Measurements from ENCODE around the gene SLC27A1. TPM values are rescaled to one million over a fixed set of nuclear protein-coding genes. Genes with fewer than 3 reads are reported as not detected.
"Not testable (repeated sequence)": the region's sequence is repeated elsewhere in the genome, so short reads cannot be mapped to it uniquely, and the experiment has no call there.

The SLC27A1 gene
- polyA plus RNA-seq, 12 donors, result 9.5 to 25.9 (median 16.4) TPM; not detected in 1

DNA sequence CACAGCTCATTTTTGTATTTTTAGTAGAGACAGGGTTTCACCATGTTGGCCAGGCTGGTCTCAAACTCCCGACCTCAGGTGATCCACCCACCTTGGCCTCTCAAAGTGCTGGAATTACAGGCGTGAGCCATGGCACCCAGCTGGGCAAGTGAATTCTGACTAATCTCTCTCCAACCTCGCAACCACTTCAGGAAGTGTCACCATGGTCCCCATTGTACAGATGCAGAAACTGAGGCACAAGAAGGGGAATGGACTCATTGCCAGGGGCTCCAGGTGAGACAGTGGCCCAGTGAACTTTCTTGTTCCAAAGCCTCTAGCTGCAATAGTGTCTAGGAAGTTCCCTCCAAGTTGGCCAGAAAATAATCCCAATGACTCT lies 38.2 kb downstream of the SLC27A1 start:
- DNase-seq, result not testable (repeated sequence)

DNA sequence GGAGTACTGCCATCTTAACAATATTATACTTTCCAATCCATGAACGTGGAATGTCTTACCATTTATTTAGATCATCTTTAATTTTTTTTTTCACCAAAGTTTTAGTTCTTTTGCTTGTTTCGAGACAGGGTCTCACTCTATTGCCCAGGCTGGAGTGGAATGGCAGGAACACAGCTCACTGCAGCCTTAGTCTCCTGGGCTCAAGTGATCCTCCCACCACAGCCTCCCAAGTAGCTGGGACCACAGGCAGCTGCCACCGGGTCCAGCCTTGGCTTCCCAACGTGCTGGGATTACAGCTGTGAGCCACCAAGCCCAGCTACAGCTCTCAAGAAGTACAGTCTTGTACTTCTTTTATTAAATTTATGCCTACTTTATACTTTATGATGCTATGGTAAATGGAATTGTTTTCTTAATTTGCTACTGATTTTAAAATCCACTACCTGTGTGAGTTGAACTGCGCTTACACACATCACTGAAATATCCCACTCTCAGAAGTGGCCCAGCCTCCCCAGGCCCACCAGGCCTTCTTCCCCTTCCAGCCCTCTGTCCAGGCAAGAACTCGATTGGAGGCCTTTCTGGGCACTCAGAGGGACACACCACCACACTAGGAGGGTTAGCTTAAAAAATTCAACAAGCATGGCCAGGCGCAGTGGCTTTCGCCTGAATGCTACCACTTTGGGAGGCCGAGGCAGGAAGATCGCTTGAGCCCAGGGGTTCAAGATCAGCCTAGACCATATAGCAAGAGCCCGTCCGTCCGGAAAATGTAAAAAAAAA lies 40.1 kb downstream of the SLC27A1 start:
- DNase-seq, result no peak

DNA sequence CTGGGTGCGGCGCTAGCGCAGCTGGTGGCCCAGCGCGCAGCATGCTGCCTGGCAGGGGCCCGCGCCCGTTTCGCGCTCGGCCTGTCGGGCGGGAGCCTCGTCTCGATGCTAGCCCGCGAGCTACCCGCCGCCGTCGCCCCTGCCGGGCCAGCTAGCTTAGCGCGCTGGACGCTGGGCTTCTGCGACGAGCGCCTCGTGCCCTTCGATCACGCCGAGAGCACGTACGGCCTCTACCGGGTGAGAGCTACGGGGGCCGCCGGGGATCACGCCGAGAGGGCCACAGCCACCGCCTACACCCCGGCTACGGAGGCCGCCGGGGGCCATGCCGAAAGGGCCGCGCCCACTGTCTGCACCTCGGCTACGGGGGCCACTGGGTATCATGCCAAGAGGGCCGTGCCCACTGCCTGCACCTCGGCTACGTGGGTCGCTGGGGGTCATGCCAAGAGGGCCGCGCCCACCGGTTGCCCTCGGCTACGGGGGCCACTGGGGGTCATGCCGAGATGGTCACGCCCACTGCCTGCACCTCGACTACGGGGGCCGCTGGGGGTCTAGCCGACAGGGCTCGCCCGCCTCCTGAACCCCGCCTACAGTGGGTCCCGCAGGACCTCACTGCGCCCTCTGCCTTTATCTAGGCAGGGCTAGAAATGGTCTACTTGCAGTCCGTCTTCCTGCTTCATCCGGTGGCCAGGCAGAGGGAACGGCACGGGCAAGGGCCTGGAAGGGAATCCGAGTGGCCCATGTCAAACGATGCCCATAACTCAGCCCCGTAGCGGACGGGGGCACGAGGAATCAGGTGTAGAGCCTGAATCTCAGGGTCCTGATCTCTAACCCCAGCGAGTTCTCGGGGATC lies 41.6 kb downstream of the SLC27A1 start:
- DNase-seq, result peak; percentile 85

DNA sequence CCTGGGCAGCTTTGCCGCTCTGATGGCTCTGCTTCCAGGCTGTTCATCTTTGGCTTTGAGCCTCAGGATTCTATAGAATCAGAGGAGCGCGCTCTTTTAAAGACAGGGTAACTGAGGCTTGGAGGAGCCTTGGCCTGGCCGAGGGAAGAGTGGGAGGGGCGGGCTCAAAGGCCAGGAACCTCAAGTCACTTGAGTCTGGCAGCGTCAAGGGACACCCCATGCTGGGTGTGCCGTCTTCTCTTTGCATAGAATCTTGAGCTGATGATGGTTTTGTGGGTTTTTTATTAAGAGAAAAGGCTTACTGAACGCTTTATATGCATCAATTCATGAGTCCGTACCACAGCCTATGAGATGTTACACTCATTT lies 42.2 kb downstream of the SLC27A1 start:
- no peak for DNase-seq

DNA sequence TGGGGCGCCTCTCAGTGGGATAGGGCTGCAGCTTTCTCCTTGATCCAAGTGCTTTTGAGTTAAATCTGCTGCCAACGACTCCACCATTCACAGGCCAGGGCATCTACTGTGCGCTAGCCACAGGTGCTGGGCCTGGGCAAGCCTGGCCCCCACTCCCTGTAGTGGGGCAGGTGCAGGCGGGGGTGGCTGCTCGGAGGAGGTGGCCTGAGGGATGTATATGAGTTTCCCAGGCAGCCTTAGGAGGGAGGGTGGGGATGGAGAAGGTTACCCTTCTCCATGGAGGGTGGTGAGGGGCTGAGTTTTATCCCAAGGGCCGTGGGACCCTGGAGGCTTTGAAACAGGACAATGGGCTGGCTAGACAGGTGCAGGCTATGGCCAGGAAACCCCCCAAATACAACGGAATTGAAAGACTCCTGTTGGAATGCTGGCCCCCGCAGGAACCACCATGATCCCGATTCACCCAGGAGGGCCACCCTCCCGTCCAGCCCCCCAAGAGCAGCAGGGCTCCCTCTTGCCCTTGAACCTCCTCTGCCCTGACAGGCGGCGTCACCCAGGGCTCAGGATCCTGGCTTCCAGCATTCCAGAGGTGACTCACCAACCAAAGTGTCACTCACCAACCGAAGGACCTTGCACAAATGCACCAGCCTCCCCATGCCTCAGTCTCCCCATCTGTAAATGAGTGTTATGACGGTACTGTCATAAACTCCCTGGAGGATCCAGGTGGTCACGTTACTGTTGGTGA lies 45.3 kb downstream of the SLC27A1 start:
- DNase-seq, result no peak

DNA sequence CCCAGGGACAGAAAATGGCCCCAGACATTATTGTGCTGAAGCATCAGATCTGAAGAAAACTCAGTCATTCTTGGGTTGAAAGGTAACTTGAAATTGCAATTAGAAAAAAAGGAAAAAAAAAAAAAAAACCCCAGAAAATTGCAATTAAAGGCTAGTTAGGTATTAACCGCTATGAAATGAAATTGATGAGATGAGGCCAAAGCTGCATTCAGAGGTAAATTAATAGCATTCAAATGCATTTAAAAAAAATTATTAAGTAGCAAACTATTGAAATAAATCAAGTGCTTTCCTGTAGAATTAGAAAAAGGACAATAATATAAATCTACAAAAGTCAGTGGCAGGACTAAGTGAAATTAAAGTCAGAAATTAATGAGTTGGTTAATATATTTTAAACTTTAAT lies 47.6 kb downstream of the SLC27A1 start:
- DNase-seq, result no peak

DNA sequence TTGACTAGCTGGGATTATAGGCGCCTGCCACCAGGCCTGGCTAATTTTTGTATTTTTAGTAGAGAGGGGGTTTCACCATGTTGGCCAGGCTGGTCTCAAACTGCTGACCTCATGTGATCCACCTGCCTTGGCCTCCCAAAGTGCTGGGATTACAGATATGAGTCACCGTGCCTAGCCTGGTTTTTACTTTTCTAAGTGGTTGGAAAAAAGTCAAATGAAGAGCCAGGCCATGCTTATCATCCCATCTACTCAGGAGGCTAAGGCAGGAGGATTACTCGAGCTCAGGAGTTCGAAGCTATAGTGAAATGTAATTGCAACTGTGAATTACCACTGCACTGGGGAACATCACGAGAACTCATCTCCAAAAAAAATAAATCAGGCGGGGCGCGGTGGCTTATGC lies 48.3 kb downstream of the SLC27A1 start:
- not testable (repeated sequence) for DNase-seq

DNA sequence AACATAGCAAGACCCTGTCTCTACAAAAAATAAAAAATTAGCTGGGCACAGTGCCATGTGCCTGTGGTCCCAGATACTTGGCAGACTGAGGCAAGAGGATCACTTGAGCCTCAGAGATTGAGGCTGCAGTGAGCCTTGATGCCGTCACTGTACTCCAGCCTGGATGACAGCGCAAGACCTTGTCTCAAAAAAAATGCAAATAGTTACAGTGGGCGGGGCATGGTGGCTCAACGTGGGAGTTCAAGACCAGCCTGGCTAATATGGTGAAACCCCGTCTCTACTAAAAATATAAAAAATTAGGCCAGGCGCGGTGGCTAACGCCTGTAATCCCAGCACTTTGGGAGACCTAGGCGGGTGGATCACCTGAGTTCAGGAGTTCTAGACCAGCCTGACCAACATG lies 49.6 kb downstream of the SLC27A1 start:
- no peak for DNase-seq

DNA sequence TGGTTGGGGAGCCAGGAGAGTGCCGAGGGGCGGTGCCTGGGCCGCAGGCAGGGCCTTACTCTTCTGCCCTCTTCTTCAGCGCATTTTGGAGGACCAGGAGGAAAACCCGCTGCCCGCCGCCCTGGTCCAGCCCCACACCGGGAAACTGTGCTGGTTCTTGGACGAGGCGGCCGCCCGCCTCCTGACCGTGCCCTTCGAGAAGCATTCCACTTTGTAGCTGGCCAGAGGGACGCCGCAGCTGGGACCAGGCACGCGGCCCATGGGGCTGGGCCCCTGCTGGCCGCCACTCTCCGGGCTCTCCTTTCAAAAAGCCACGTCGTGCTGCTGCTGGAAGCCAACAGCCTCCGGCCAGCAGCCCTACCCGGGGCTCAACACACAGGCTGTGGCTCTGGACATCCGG lies 50.5 kb downstream of the SLC27A1 start:
- DNase-seq, result no peak

DNA sequence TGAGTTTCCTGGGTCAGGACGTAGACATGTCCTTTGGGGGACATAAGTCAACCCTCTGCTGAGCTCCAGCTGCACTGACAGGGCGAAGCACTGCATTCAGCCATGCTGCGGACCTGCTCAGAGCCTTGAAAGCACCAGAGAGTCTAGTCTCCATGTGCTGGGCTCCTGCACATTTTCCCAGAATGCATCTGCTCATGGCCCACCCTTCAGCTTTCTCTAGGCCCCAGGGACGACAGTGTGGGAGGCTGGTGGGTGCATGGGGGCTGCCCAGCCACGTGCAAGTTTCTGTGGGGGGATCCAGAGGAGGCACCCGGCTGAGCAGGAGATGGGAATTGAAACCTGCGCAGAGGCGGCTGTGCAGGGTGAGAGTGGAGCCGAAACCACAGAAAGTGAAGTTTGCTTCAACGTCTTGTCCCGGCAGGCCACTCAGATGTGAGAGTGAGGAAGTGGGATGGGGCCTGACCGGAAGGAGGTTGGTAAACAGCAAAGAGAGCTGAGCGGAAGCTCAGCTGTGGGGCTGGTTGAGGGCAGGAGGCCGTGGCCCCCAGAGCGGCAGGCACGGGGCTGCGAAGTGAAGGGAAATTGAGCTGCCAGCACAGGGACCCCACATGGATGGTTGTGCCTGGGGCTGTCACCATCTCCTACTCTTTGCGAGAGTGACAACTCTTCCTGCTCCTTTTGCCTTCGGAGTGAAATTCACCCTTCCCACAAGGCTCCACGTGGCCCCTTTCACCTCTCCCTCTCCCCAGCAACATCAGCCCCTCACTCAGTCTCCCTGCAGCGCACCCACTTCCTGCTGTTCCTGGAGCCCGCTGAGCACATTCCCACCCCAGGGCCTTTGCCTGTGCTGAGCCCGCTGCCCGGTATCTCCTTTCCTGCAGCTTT lies 52.9 kb downstream of the SLC27A1 start:
- DNase-seq, result no peak

DNA sequence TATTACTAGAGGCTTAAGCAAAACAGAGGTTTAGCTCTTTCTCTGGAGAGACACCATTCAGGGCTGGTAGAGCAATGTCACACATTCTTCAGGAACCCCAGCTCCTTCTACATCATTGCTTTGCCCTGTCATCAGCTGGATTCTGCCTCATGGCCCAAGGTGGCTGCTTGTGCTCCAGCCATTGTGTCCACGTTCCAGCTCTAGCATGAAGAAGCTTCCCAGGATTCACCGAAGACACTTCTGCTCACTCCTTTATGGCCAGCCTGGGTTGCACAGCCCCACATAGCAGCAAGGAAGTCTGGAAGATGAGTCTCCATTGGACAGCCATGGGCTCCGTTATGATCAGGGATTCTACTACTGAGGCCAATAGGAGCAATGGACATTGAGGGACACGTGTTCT lies 54.3 kb downstream of the SLC27A1 start:
- DNase-seq, result no peak

DNA sequence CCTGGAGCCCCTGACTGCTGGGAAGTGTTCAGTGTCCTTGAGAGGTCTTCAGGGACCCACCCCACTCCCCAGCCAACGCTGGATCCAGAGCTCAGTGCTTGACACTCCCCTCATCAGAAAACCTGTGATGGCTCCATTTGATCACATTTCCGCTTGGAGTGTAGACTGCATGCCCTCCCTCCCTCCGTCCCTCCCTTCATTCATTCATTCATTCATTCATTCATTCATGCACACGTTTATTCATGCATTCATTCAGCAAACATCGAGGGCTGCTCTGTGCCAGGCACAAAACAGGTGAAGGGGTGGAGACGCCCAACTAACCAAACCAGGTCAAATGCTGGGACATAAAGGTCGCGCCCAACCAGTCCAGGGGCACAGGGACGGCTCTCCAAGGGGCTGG lies 54.8 kb downstream of the SLC27A1 start:
- DNase-seq, result no peak

DNA sequence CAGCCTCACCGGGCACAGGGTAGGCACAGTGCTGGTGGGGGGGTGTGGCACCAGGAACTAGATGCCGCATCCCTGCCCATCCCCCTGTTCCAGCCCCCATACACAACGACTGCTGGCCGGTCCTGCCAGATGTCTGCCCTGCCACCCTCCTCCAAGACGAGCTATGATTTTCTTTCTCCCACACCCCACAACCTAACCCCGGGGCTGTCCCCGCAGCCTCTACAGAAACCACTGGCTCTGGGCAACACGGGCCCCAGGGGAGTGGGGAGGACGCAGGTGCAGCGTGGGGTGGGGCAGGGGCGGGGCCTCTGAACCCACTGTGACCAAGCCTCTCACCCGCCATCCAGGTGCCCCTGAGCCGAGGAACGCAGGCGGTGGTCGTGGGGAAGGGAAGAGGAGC lies 56.6 kb downstream of the SLC27A1 start:
- no peak for DNase-seq

DNA sequence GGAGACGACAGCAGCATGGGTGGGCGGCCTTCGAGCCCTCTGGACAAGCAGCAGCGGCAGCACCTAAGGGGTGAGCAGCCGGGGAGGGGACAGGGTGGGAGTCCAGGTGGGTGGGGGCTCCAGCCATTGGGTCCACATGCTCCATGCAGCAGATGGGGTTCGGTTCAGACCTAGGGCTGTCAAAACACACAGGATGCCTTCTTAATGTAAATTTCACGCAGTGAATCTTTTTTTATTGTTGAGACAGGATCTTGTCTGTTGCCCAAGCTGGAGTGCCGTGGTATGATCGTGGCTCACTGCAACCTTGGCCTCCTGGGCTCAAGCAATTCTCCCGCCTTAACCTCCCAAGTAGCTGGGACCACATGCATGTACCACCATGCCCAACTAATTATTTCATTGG lies 57.0 kb downstream of the SLC27A1 start:
- no peak for DNase-seq

DNA sequence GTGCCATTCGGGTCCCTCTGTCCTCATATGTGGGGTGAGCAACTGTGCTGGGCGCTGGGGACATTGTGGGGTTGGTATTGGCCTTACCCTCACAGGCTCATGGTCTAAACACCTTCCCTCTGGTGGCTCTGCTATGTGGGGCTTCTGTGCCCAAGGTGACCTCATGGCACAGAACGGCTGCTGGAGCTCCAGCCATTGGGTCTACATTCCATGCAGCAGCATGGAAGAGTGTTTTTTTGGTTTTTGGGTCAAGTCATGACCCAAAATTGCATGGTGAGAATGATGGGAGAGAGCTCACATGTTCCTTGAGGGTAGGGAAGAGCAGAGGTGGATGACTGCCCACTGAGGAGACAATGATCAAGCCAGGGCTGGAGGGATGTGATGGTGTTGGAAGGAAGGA lies 58.3 kb downstream of the SLC27A1 start:
- no peak for DNase-seq

DNA sequence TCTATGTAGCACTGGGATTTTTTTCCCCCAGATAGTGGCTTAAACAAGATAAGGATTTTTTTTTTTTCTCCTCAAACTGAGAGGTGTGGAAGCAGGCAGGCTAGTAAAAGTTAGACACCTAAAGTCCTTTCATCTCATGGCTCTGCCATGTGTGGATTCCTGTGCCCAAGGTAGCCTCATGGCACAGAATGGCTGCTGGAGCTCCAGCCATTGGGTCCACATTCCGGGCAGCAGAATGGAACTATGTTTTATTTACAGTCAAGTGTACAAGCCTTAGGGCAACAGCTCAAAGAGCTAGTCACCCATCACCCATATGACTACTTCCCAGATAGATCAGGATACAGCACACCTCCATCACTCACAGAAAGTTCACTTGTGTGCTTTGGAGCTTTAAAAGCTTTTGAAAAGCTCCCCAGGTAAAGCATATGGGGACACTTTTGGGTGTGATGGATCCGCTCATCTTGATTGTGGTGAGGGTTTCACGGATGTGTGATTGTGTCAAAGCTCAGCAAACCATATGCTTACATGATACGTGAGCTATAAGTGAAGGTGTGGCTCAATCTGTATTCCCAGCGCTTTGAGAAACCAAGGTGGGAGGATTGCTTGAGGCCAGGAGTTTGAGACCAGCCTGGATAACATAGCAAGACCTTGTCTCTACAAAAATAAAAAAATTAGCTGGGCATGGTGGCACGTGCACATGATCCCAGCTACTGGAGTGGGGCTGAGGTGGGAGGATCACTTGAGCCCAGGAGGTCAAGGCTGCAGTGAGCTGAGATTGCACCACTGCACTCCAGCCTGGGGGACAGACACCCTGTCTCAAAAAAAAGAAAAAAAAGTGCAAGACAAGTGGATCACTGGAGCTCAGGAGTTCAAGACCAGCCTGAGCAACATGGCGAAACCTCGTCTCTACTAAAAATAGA lies 59.2 kb downstream of the SLC27A1 start:
- DNase-seq, result no peak

DNA sequence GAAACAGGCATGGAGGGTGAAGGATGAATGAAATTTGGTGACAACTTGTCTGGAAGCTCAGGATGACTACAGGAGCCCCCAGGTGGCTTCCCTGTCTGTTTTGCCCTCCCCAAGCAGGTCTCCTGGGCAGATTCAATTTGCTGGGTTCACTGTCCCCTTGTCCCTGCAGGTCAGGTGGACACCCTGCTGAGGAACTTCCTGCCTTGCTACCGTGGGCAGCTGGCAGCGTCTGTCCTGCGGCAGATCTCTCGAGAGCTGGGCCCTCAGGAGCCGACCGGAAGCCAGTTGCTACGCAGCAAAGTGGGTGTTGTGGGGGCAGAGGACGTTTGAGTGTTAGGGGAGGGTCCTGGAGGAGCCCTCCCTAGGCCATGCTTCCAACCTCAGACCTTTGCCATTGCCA lies 60.3 kb downstream of the SLC27A1 start:
- DNase-seq, result no peak

DNA sequence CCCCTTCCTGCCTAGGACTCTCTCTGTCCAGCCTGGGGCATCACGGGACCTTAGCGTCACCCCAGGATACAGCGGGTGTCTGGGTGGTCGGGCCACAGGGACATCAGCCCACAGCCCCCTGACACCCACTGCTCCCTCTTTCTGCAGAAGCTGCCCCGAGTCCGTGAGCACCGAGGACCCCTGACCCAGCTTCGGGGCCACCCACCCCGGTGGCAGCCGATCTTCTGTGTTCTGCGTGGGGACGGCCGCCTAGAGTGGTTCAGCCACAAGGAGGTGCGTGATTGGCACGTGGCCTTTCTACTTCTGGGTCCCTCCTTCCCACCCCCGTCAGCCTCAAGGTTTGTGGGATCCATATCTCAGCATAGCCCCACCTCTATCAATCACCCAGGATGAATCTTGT lies 61.8 kb downstream of the SLC27A1 start:
- no peak for DNase-seq

DNA sequence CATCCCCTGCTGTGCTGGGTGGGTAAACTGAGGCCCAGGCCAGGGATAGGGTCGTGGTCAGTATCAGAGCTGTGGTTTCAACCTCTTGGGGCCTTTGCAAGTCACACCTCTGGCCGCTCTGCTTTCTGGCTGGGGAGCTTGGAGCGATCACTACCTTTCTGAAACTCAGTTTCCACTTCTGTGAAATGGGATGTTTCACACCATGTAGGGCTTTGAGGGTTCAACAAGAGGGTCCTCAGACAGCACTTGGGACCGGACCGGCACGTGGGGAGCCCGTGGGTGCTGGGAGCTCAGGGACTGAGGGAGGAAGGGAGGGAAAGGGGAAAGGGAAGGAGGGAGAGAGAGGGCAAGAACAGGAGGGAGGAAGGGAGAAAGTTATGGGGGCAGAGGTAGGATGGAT lies 62.2 kb downstream of the SLC27A1 start:
- DNase-seq, result no peak

DNA sequence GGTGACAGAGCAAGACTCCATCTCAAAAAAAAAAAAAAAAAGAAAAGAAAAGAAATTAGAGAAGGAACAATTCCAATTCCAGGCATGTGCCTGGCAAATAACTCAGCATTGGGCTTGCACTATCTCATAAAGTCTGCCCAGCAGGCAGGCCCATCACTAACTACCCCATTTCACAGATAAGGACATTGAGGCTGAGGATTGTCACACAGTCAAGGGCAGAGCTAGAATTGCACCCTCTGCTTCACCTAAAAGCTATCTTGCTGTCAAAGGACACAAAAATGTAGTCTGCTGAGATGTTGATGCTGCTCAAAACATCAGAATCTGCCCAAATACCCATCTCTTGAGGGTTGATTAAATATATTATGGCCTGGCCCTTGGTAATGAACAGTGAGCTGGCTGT lies 64.4 kb downstream of the SLC27A1 start:
- DNase-seq, result no peak

DNA sequence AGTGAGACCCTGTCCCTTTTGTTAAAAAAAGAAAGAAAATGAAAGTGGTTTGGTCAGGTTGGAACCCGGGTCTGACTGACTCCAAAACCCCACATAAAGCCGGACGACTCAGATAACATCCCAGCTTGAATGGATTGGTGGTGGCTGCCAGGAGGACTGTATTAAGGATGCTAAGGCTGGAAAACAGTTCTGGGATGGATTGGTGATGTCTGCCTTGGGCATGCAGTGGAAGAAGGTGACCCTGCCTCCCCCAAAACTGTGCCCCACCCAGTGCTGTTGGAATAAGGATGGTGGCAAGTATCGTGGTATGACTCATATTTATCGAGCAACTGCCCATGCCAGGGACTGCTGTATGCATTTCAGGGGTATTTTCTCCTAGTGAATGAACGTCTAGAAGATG lies 66.6 kb downstream of the SLC27A1 start:
- no peak for DNase-seq
